ENCODE data around the gene ETS1. TPM values are rescaled to one million over a fixed set of nuclear protein-coding genes. Genes with fewer than 3 reads are reported as not detected.

ETS1 gene
- total RNA-seq, 2 donors from 2014 or later = 52.7 to 68.5 TPM

DNA sequence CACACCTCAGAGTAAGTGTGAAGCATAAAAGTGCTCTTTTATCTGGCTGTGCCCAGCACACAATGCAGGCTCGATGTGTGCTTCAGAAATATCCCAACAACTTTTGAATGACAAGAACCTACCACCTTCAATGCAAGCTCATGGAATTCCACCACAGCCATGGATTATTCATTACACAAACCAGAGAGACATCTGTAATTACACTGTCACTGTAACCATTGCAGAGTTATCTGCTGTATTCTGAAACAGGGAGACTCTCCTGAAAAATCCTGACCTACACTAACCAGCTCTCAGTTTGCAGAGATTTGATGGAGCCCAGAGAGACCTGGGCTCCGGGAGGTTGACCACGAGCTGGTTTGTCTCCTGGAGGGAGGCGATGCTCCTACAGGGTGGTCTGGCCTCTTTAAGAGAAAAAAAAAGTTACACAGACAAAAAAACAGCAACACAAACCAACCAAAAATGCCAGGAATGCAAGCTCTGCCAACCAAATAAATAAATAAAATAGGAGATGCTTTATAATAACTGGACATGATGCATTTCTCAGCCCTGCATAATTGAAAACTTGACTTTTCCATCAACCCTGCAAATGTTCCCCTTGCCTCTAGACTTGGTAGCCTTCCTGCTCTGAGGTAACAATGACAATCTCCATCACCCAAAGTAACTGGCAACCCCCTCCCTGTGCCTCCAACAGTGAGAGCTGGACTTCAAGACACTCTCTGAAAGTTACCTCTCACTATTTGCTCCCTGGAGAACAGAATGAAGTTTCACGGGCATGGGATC, 69.7 kb downstream of the ETS1 start:
- intact Hi-C loops (cut with DNase I) = loop anchor here in 1 of 2 donors (10.0 kb wide), 1 partner anchor 223 kb away; no protein-coding TSS in a partner anchor
- ATAC-seq = no peak
- no peak for DNase-seq

- ATAC-seq (no peak), DNase-seq (no peak)
- intact Hi-C loops (cut with DNase I) = loop anchor here in 1 of 2 donors (10.0 kb wide), 1 partner anchor 222 kb away; no protein-coding TSS in a partner anchor
Measured at GRCh38 chr11:128516886-128517285, 70.5 kb downstream of the ETS1 start.

DNA sequence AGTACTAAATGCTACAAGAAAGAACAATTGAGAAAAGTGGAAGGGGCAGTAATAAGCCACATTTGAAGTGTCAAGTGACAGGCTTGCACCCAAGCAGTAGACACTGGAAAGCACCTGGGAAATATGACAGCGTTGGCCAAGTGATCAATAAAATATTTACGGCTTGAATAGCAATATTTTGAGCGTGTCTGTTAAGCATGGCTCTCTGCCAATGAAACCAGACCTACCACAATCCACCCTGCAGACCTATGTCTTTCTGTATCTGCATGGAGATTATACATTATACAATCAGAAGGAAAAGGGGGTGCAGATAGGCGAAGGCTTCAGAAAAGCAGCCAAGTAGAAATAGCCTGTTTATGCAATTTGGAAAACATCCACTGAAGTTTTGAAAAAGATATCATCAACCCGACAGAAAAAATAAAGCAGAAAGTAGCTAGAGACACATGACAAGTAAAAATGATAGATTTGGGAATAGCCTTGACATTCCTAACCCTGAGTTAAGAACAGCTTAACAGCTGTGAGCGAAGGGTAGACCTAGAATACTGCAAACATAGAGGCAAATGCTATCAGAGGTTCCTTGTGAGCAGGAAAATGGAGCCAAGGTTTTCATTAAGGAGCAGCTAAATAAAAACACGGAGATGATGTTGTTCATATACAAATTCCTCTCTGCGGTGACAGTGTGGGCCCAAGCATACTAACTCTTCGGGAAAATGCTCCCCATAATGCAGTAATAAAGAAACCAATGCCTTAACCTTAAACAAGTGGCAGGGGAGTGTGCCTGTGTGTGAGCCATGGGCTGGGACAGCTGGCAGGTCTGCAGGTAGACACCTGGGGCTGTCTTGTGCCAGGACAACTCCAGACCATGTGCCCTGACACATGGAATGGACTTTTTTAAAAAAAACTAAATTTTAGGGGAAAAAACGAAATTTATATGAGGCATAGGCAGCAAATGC, 71.3 kb downstream of the ETS1 start:
- intact Hi-C loops (cut with DNase I) = loop anchor here in 1 of 2 donors (10.0 kb wide), 1 partner anchor 221 kb away; no protein-coding TSS in a partner anchor
- ATAC-seq (no peak), DNase-seq (no peak)

- ATAC-seq (no peak), DNase-seq (no peak)
- intact Hi-C loops (cut with DNase I) = loop anchor here in 1 of 2 donors (10.0 kb wide), 1 partner anchor 220 kb away; no protein-coding TSS in a partner anchor
Measured at GRCh38 chr11:128515086-128515485, 72.3 kb downstream of the ETS1 start.

DNA sequence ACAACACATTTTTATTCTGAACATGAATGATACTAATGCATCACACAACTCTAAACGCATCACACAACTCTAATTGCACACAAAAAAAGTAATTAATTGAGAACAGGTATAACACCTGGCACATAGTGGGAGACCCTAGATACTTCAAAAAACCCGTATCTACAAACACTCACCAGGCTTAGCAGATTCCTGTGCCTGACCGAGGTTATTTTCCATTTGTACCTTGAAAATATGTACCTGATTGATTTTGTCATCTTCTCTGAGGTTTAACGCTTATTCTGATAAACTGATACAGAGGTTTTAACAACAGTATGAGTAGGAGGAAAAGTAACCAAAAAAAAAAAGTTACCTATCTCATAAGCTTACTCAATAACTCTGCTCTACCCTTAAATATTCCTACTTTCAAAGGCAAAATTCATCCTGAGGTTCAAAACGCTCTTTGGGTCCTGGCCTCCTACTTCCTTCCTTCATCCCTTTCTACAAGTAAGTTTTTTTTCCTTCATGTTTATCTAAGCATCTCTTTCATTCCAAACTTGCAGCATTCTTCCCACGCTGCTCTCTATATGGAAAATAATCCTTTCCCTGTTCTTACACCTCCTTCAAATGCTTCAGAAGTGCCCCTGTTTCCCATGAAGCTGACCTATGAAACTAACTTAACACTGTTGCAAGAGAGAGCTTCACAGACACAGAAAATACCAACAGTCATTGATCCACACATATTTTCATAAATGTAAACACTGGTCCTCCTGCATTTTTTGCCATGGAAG, 73.3 kb downstream of the ETS1 start:
- intact Hi-C loops (cut with DNase I) = loop anchor here in 1 of 2 donors (10.0 kb wide), 1 partner anchor 219 kb away; no protein-coding TSS in a partner anchor
- no peak for ATAC-seq
- no peak for DNase-seq

GRCh38 chr11:128512474-128512996, 74.8 kb downstream of the ETS1 start:
- intact Hi-C loops (cut with DNase I) = loop anchor here in 1 of 2 donors (10.0 kb wide), 1 partner anchor 218 kb away; no protein-coding TSS in a partner anchor
- DNase-seq (no peak), ATAC-seq (no peak)

GRCh38 chr11:128511712-128512111, 75.6 kb downstream of the ETS1 start:
- no peak for ATAC-seq
- intact Hi-C loops (cut with DNase I) = loop anchor here in 1 of 2 donors (10.0 kb wide), 1 partner anchor 217 kb away; no protein-coding TSS in a partner anchor
- no peak for DNase-seq

DNA sequence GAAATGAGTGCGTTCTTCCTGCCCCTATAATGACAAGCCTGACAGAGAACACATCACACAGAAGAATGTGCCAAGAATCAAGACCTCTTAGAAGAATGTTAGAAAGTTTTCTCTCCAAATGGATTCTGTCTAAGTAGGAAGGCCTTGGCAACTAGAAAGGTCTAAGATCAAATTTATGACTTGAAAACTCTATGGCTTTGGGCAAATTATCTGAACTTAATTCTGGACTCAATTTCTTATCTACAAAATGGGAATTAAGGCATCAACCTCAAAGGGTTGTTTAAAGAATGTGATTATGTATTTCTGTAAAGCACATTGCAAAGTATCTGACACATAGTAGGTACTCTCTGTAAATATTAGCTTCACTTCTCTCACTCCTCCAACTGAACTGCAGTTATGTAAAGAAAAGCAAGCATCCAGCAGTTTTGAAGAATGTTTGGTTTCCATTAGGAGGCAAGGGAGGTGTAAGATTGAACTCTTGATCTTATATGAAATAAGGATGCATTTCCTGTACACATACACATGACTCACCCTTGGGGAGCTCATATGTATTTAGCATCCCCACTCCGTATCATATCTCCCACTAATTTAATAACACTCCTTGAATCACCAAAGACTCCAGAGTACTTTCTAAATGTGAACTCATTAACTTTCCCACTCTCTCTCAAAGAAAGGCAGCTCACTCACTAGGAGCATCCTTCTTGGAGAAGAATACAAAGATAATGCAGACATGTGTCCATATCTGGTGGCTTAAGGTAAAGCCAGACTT, 77.6 kb downstream of the ETS1 start:
- DNase-seq (no peak), ATAC-seq (no peak)
- intact Hi-C loops (cut with DNase I) = loop anchor here in 1 of 2 donors (5.0 to 10.0 kb wide), 2 partner anchors 43 to 215 kb away; no protein-coding TSS in a partner anchor

- DNase-seq (no peak), ATAC-seq (no peak)
- intact Hi-C loops (cut with DNase I) = loop anchor here in 1 of 2 donors (5.0 kb wide), 1 partner anchor 42 kb away; no protein-coding TSS in a partner anchor
Measured at GRCh38 chr11:128508770-128509510, 78.4 kb downstream of the ETS1 start.

- intact Hi-C loops (cut with DNase I) = loop anchor here in 1 of 2 donors (5.0 kb wide), 1 partner anchor 41 kb away; no protein-coding TSS in a partner anchor
- peak in 1 of 2 donors; percentile 14 for ATAC-seq
- DNase-seq = no peak
Measured at GRCh38 chr11:128507936-128508335, 79.4 kb downstream of the ETS1 start.

DNA sequence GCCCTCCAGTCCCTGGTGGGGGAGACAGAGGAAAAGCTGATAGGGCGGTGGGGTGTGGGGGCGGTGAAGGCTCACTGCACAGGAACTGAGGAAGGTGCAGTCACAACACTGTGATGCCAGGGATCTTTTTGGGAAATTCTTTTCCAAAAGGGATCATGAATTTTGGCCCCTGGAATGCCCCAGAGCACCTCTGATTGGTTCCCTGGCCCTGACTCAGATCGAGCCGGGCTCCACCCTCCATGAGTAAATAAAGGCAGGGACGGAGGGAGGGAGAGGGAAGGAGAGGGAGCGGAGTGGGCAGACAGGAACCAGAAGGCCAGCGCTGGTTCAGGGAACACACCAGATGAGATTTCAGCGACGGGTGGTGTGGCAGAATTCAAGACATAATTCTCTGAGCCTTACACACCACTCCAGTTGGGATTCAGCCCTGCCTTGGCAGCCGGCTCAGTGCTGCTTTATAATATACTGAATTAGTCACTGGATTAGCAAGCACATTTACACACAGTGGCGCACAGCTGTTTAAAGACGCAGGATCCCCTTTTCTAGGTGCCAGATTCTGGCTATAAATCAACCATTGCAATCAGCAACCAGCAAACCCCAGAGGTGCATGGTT, 80.3 kb downstream of the ETS1 start:
- DNase-seq = peak; percentile 88
- peak; percentile 88 to 94 for ATAC-seq
- intact Hi-C loops (cut with DNase I) = loop anchor here in 1 of 2 donors (5.0 kb wide), 1 partner anchor 40 kb away; no protein-coding TSS in a partner anchor

GRCh38 chr11:128506356-128506755, 81.0 kb downstream of the ETS1 start:
- no peak for ATAC-seq
- intact Hi-C loops (cut with DNase I) = loop anchor here in 1 of 2 donors (5.0 kb wide), 1 partner anchor 39 kb away; no protein-coding TSS in a partner anchor
- no peak for DNase-seq

DNA sequence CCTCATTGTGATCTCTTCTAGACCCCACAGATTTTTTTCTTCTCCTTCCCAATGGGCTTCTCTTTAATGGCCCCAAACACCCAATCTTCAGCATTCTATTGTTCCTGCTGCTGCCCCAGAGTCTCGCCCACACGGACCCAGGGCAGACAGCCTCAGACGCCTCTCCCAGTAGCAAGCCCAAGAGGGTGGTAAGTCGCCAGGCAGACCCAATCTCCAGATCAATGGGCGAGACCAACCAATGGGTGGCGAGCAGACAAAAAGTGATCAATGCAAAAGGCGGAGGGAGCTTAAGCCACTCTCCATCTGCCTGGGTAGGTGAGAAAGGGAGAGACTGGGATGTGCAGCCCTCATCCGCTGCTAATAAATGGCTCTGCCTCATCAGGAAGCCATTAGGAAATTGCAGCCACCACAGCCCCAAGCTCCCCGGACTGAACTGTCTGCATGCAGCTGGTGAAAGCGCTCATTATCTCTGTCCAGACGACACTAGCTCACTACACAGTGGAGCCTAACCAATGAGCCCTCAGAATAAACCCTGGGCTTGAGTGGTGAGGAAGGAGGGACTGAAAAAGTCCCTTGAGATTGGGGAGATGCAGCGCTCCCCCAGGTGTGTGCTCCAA, 81.8 kb downstream of the ETS1 start:
- DNase-seq = no peak
- intact Hi-C loops (cut with DNase I) = loop anchor here in 1 of 2 donors (5.0 kb wide), 1 partner anchor 38 kb away; no protein-coding TSS in a partner anchor
- no peak for ATAC-seq

GRCh38 chr11:128504486-128504885, 82.9 kb downstream of the ETS1 start:
- ATAC-seq (no peak), DNase-seq (no peak)
- intact Hi-C loops (cut with DNase I) = no loop called here

DNA sequence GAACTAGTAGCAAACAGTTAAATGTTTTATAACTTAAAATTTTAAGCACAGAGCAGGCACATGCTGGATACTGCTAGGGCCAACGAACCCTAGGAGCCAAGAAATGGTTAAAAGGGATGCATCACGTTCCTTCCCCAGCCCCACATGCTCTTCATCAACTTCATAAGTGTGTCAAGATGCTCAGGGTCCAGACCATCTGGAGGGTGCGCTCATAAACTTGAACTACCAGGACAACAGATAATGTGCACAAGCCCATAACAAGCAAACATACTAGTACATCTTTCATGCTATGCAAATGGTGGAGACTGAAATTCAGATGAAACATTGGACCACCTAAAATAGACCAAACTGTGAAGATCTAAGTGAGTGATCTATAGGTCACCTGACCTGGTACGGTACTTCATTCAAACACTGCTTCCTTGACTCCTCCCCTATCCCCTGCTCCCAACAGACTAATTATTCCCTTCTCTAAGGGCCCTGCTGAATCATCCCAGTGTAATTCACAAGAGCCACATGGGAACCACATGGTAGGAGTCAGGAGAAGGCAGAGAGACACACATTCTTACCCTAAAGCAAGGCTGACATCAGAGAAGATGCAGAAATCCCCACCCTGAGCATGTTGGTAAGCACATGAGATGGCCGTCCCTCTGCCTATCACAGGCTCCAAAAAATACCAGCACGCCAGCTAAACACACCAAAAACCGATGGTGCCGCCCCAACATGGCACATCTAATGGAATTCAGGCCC, 83.9 kb downstream of the ETS1 start:
- intact Hi-C loops (cut with DNase I) = no loop called here
- DNase-seq = no peak
- no peak for ATAC-seq
